Thyroid gland (tissue), 4 donors: Measurements from ENCODE around the gene ALMS1.

Experiments used
- POLR2A ChIP-seq, 2 donors: fragments of 450-650 bp; IDR thresholded peaks; one replicate each; pipeline ENCODE4 v1.6.1; 2017; ENCODE audit warnings: antibody characterized with exemption in 2 of 2, mild to moderate bottlenecking in 2 of 2, moderate library complexity in 1 of 2
- TF ChIP-seq, protein P1 (sequence below), 6 experiments: fragments of 200-600 bp in 3 of 6; fragments of 450-650 bp in 3 of 6; sonication (generic) in 3 of 6; IDR thresholded peaks; one replicate each; pipeline ENCODE4 v1.5.1; 2016 to 2019; ENCODE audit warnings: antibody characterized with exemption in 6 of 6, mild to moderate bottlenecking in 2 of 6, inconsistent platforms in 1 of 6, moderate library complexity in 1 of 6

GRCh38 chr2:73423913-73424312, 38.3 kb downstream of the ALMS1 start:
- TF ChIP-seq, protein P1, sequence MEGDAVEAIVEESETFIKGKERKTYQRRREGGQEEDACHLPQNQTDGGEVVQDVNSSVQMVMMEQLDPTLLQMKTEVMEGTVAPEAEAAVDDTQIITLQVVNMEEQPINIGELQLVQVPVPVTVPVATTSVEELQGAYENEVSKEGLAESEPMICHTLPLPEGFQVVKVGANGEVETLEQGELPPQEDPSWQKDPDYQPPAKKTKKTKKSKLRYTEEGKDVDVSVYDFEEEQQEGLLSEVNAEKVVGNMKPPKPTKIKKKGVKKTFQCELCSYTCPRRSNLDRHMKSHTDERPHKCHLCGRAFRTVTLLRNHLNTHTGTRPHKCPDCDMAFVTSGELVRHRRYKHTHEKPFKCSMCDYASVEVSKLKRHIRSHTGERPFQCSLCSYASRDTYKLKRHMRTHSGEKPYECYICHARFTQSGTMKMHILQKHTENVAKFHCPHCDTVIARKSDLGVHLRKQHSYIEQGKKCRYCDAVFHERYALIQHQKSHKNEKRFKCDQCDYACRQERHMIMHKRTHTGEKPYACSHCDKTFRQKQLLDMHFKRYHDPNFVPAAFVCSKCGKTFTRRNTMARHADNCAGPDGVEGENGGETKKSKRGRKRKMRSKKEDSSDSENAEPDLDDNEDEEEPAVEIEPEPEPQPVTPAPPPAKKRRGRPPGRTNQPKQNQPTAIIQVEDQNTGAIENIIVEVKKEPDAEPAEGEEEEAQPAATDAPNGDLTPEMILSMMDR (IDR thresholded peaks at IDR 0.05) = no peak
- no peak for TF ChIP-seq POLR2A (IDR thresholded peaks at IDR 0.05)
